Measurements from ENCODE around the gene LMX1B.

DNA sequence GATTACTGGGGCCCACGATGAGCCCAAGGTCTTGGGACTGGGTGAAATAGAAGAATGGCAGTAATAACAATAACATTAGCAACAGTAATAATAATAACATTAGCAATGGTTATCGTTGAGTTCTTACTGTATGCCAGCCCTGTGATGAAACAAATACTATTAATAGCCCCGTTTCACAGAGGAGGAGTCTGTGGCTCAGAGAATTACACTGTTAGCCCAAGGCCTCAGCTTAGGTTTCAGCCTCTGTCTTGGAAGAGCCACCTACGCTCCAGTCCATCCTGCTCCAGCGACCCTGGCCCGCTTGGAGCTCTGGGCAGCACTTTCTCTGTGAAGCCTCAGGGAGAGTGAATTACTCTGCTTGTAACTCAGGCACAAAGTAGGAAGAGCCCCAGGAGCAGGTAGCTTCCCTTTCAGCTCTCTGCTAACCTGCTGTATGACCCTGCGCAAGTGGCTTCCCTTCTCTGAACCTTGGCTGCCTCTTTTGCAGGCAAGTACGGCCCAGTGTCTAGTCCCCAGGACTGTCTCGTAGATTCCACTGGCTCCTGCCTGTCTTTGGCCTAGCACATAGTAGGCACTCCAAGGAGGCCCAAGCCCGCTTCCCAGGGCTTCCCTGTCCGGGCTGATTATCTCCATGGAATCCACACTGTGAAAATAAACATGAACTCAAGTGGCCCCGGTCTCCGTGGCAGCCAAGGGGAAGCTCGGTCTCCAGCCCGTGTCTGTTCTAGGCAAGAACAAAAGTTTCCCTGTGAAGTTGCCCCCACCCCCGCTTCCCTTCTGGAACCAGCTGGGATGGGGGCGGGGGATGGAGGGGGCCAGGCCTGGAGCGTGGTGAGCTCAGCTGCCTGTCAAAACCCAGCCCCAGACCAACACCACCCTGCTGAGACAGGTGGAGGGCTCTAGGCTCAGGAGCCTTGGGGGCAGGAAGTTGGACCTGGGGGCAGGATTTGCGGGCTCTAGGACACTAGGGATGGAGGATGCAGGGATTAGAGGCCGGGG is 26.2 kb upstream of the LMX1B start:
- TF ChIP-seq, protein P1, sequence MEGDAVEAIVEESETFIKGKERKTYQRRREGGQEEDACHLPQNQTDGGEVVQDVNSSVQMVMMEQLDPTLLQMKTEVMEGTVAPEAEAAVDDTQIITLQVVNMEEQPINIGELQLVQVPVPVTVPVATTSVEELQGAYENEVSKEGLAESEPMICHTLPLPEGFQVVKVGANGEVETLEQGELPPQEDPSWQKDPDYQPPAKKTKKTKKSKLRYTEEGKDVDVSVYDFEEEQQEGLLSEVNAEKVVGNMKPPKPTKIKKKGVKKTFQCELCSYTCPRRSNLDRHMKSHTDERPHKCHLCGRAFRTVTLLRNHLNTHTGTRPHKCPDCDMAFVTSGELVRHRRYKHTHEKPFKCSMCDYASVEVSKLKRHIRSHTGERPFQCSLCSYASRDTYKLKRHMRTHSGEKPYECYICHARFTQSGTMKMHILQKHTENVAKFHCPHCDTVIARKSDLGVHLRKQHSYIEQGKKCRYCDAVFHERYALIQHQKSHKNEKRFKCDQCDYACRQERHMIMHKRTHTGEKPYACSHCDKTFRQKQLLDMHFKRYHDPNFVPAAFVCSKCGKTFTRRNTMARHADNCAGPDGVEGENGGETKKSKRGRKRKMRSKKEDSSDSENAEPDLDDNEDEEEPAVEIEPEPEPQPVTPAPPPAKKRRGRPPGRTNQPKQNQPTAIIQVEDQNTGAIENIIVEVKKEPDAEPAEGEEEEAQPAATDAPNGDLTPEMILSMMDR (IDR thresholded peaks at IDR 0.05 in 2 of 3, conservative IDR thresholded peaks at IDR 0.05 in 1 of 3; ENCODE audit: borderline replicate concordance in 1 of 3, insufficient read depth in 1 of 3, low read depth in 2 of 3, low read length in 2 of 3): no peak
- TF ChIP-seq POLR2A (IDR thresholded peaks at IDR 0.05; ENCODE audit: borderline replicate concordance, extremely low read depth, insufficient read depth, insufficient read length) (no peak), ZNF274 (IDR thresholded peaks at IDR 0.05; ENCODE audit: low read depth, low read length) (no peak), ELF1 (IDR thresholded peaks at IDR 0.05; ENCODE audit: borderline replicate concordance, low read depth) (no peak), POLR2AphosphoS5 (IDR thresholded peaks at IDR 0.05; ENCODE audit: low read depth, low read length) (no peak), SIN3A (IDR thresholded peaks at IDR 0.05; ENCODE audit: low read depth) (no peak), EZH2 (IDR thresholded peaks at IDR 0.05) (no peak), ZFX (IDR thresholded peaks at IDR 0.05) (no peak)
- TF ChIP-seq, protein P2, sequence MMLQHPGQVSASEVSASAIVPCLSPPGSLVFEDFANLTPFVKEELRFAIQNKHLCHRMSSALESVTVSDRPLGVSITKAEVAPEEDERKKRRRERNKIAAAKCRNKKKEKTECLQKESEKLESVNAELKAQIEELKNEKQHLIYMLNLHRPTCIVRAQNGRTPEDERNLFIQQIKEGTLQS (IDR thresholded peaks at IDR 0.05): no peak
- TF ChIP-seq, protein P3, sequence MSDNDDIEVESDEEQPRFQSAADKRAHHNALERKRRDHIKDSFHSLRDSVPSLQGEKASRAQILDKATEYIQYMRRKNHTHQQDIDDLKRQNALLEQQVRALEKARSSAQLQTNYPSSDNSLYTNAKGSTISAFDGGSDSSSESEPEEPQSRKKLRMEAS (IDR thresholded peaks at IDR 0.05): no peak
- TF ChIP-seq, protein P4, sequence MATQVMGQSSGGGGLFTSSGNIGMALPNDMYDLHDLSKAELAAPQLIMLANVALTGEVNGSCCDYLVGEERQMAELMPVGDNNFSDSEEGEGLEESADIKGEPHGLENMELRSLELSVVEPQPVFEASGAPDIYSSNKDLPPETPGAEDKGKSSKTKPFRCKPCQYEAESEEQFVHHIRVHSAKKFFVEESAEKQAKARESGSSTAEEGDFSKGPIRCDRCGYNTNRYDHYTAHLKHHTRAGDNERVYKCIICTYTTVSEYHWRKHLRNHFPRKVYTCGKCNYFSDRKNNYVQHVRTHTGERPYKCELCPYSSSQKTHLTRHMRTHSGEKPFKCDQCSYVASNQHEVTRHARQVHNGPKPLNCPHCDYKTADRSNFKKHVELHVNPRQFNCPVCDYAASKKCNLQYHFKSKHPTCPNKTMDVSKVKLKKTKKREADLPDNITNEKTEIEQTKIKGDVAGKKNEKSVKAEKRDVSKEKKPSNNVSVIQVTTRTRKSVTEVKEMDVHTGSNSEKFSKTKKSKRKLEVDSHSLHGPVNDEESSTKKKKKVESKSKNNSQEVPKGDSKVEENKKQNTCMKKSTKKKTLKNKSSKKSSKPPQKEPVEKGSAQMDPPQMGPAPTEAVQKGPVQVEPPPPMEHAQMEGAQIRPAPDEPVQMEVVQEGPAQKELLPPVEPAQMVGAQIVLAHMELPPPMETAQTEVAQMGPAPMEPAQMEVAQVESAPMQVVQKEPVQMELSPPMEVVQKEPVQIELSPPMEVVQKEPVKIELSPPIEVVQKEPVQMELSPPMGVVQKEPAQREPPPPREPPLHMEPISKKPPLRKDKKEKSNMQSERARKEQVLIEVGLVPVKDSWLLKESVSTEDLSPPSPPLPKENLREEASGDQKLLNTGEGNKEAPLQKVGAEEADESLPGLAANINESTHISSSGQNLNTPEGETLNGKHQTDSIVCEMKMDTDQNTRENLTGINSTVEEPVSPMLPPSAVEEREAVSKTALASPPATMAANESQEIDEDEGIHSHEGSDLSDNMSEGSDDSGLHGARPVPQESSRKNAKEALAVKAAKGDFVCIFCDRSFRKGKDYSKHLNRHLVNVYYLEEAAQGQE (IDR thresholded peaks at IDR 0.05; ENCODE audit: low read depth): no peak

Measured in HCT116 (cell line).